ENCODE measurements around the gene PHACTR1.

Gene PHACTR1

GRCh38 chr6:12980741-12981140, 264.2 kb downstream of the PHACTR1 start:
- Histone ChIP-seq H2BK5ac (ENCODE audit: low read depth, low read length, poor library complexity, severe bottlenecking) (no peak overlapping the region), H2AK5ac (ENCODE audit: low read length, severe bottlenecking) (no peak overlapping the region), H3K36me3 (ENCODE audit: control insufficient read depth in 1 of 2, insufficient read depth in 2 of 2, low read depth in 1 of 2, low read length in 2 of 2) (no peaks in the 10 kb centered on the region), H2AFZ (ENCODE audit: low read depth, low read length) (no peak overlapping the region), H3K4ac (ENCODE audit: low read depth in 1 of 2, low read length in 2 of 2) (no peak overlapping the region), H3K27ac (ENCODE audit: low read length, poor library complexity, severe bottlenecking) (no peak overlapping the region), H3K18ac (ENCODE audit: low read depth in 1 of 2, low read length in 2 of 2) (no peak overlapping the region), H3K4me1 (ENCODE audit: control insufficient read depth, insufficient read depth, low read depth, low read length) (no peaks in the 10 kb centered on the region), H3K14ac (ENCODE audit: low read length in 2 of 2) (no peak overlapping the region), H2BK15ac (ENCODE audit: low read depth, poor library complexity, severe bottlenecking) (no peak overlapping the region), H3K9ac (ENCODE audit: low read length) (no peak overlapping the region), H2BK120ac (ENCODE audit: low read depth, low read length) (no peak overlapping the region), H3K79me1 (replicated peaks; ENCODE audit: low read length, poor library complexity, severe bottlenecking) (peaks cover 4% of the 10 kb centered on the region), H3K23ac (ENCODE audit: low read length in 2 of 2) (no peak overlapping the region), H2BK12ac (ENCODE audit: low read length in 2 of 2) (no peak overlapping the region), H4K8ac (ENCODE audit: low read length) (no peak overlapping the region), H3K27me3 (ENCODE audit: control insufficient read depth in 1 of 2, insufficient read depth in 1 of 2, low read length in 2 of 2) (no peaks in the 10 kb centered on the region), H4K91ac (ENCODE audit: low read length) (no peak overlapping the region), H3K4me3 (ENCODE audit: insufficient read depth in 1 of 2, low read depth in 1 of 2, low read length in 2 of 2) (no peak overlapping the region), H3K9me3 (ENCODE audit: control insufficient read depth, low read length) (peaks cover 10% of the 10 kb centered on the region), H3K4me2 (ENCODE audit: low read length, poor library complexity, severe bottlenecking) (no peak overlapping the region)
- DNase-seq: no peak
- 98% methylated on average over 4 of the region's 4 CpGs for WGBS

GRCh38 chr6:12984776-12985175, 268.2 kb downstream of the PHACTR1 start:
- peaks cover 6% of the 10 kb centered on the region for H3K79me1 ChIP-seq (replicated peaks; ENCODE audit: low read length, poor library complexity, severe bottlenecking)
- H4K8ac ChIP-seq (ENCODE audit: low read length): no peak overlapping the region
- H2AFZ ChIP-seq (ENCODE audit: low read depth, low read length): no peak overlapping the region
- no peaks in the 10 kb centered on the region for H3K36me3 ChIP-seq (ENCODE audit: control insufficient read depth in 1 of 2, insufficient read depth in 2 of 2, low read depth in 1 of 2, low read length in 2 of 2)
- peaks cover 10% of the 10 kb centered on the region for H3K9me3 ChIP-seq (ENCODE audit: control insufficient read depth, low read length)
- no peak overlapping the region for H2BK15ac ChIP-seq (ENCODE audit: low read depth, poor library complexity, severe bottlenecking)
- H3K4me1 ChIP-seq (ENCODE audit: control insufficient read depth, insufficient read depth, low read depth, low read length): no peaks in the 10 kb centered on the region
- no peak overlapping the region for H3K4ac ChIP-seq (ENCODE audit: low read depth in 1 of 2, low read length in 2 of 2)
- H4K91ac ChIP-seq (ENCODE audit: low read length): no peak overlapping the region
- no peak overlapping the region for H3K9ac ChIP-seq (ENCODE audit: low read length)
- H3K27ac ChIP-seq (ENCODE audit: low read length, poor library complexity, severe bottlenecking): no peak overlapping the region
- H3K18ac ChIP-seq (ENCODE audit: low read depth in 1 of 2, low read length in 2 of 2): no peak overlapping the region
- H2BK12ac ChIP-seq (ENCODE audit: low read length in 2 of 2): no peak overlapping the region
- WGBS: 100% methylated on average over 1 of the region's 2 CpGs
- H2BK120ac ChIP-seq (ENCODE audit: low read depth, low read length): no peak overlapping the region
- no peak overlapping the region for H3K14ac ChIP-seq (ENCODE audit: low read length in 2 of 2)
- DNase-seq: no peak
- H2AK5ac ChIP-seq (ENCODE audit: low read length, severe bottlenecking): no peak overlapping the region
- H3K23ac ChIP-seq (ENCODE audit: low read length in 2 of 2): no peak overlapping the region
- H3K4me2 ChIP-seq (ENCODE audit: low read length, poor library complexity, severe bottlenecking): no peak overlapping the region
- H3K4me3 ChIP-seq (ENCODE audit: insufficient read depth in 1 of 2, low read depth in 1 of 2, low read length in 2 of 2): no peak overlapping the region
- H3K27me3 ChIP-seq (ENCODE audit: control insufficient read depth in 1 of 2, insufficient read depth in 1 of 2, low read length in 2 of 2): no peaks in the 10 kb centered on the region
- H2BK5ac ChIP-seq (ENCODE audit: low read depth, low read length, poor library complexity, severe bottlenecking): no peak overlapping the region

- Histone ChIP-seq H2BK12ac (ENCODE audit: low read length in 2 of 2) (no peak overlapping the region), H2AK5ac (ENCODE audit: low read length, severe bottlenecking) (no peak overlapping the region), H4K8ac (ENCODE audit: low read length) (no peak overlapping the region), H3K79me1 (replicated peaks; ENCODE audit: low read length, poor library complexity, severe bottlenecking) (peaks cover 9% of the 10 kb centered on the region), H3K27ac (ENCODE audit: low read length, poor library complexity, severe bottlenecking) (no peak overlapping the region), H3K4ac (ENCODE audit: low read depth in 1 of 2, low read length in 2 of 2) (no peak overlapping the region), H3K23ac (ENCODE audit: low read length in 2 of 2) (no peak overlapping the region), H2AFZ (ENCODE audit: low read depth, low read length) (no peak overlapping the region), H2BK15ac (ENCODE audit: low read depth, poor library complexity, severe bottlenecking) (no peak overlapping the region), H3K4me1 (ENCODE audit: control insufficient read depth, insufficient read depth, low read depth, low read length) (no peaks in the 10 kb centered on the region), H3K36me3 (ENCODE audit: control insufficient read depth in 1 of 2, insufficient read depth in 2 of 2, low read depth in 1 of 2, low read length in 2 of 2) (peaks cover 0 to 3% of the 10 kb centered on the region in 2 experiments), H3K27me3 (ENCODE audit: control insufficient read depth in 1 of 2, insufficient read depth in 1 of 2, low read length in 2 of 2) (no peaks in the 10 kb centered on the region), H3K18ac (ENCODE audit: low read depth in 1 of 2, low read length in 2 of 2) (no peak overlapping the region), H3K9ac (ENCODE audit: low read length) (no peak overlapping the region), H4K91ac (ENCODE audit: low read length) (no peak overlapping the region), H2BK5ac (ENCODE audit: low read depth, low read length, poor library complexity, severe bottlenecking) (no peak overlapping the region), H3K4me3 (ENCODE audit: insufficient read depth in 1 of 2, low read depth in 1 of 2, low read length in 2 of 2) (no peak overlapping the region), H3K4me2 (ENCODE audit: low read length, poor library complexity, severe bottlenecking) (no peak overlapping the region), H2BK120ac (ENCODE audit: low read depth, low read length) (no peak overlapping the region), H3K9me3 (ENCODE audit: control insufficient read depth, low read length) (peaks cover 5% of the 10 kb centered on the region), H3K14ac (ENCODE audit: low read length in 2 of 2) (no peak overlapping the region)
- DNase-seq: no peak
These were observed 271.2 kb downstream of the PHACTR1 start for GRCh38 chr6:12987783-12988182.

- 92% methylated on average over 7 of the region's 7 CpGs for WGBS
- Histone ChIP-seq H3K9me3 (ENCODE audit: control insufficient read depth, low read length) (peaks cover 11% of the 10 kb centered on the region), H3K4me3 (ENCODE audit: insufficient read depth in 1 of 2, low read depth in 1 of 2, low read length in 2 of 2) (no peak overlapping the region), H4K91ac (ENCODE audit: low read length) (no peak overlapping the region), H3K23ac (ENCODE audit: low read length in 2 of 2) (no peak overlapping the region), H3K36me3 (ENCODE audit: control insufficient read depth in 1 of 2, insufficient read depth in 2 of 2, low read depth in 1 of 2, low read length in 2 of 2) (peaks cover 0 to 3% of the 10 kb centered on the region in 2 experiments), H3K4me1 (ENCODE audit: control insufficient read depth, insufficient read depth, low read depth, low read length) (no peaks in the 10 kb centered on the region), H2BK120ac (ENCODE audit: low read depth, low read length) (no peak overlapping the region), H2BK12ac (ENCODE audit: low read length in 2 of 2) (no peak overlapping the region), H2BK15ac (ENCODE audit: low read depth, poor library complexity, severe bottlenecking) (no peak overlapping the region), H3K4me2 (ENCODE audit: low read length, poor library complexity, severe bottlenecking) (no peak overlapping the region), H3K18ac (ENCODE audit: low read depth in 1 of 2, low read length in 2 of 2) (no peak overlapping the region), H3K27ac (ENCODE audit: low read length, poor library complexity, severe bottlenecking) (no peak overlapping the region), H3K79me1 (replicated peaks; ENCODE audit: low read length, poor library complexity, severe bottlenecking) (peaks cover 9% of the 10 kb centered on the region), H3K27me3 (ENCODE audit: control insufficient read depth in 1 of 2, insufficient read depth in 1 of 2, low read length in 2 of 2) (no peaks in the 10 kb centered on the region), H4K8ac (ENCODE audit: low read length) (no peak overlapping the region), H2AFZ (ENCODE audit: low read depth, low read length) (no peak overlapping the region), H3K14ac (ENCODE audit: low read length in 2 of 2) (no peak overlapping the region), H2AK5ac (ENCODE audit: low read length, severe bottlenecking) (no peak overlapping the region), H3K4ac (ENCODE audit: low read depth in 1 of 2, low read length in 2 of 2) (no peak overlapping the region), H3K9ac (ENCODE audit: low read length) (no peak overlapping the region), H2BK5ac (ENCODE audit: low read depth, low read length, poor library complexity, severe bottlenecking) (no peak overlapping the region)
- no peak for DNase-seq
These were observed 273.6 kb downstream of the PHACTR1 start for GRCh38 chr6:12990162-12990561.

Data from mesenchymal stem cell (in vitro differentiated cells and primary cell).